Myocyte (in vitro differentiated cells): ENCODE results near the gene HIRA. TPM values are rescaled to one million over a fixed set of nuclear protein-coding genes. Genes with fewer than 3 reads are reported as not detected.

Experiments
- DNase-seq: peaks from one replicate; pipeline ENCODE4 v3.0.0-alpha.2; 2012; ENCODE audit warnings: low read depth
- total RNA-seq: library from RNA; depleted of rRNA; stranded (reverse); fragments of >200 nt; gene quantifications from 2 replicates; pipeline ENCODE4 v1.2.3, GENCODE V29; 2014

HIRA gene
- total RNA-seq, 1 donor from 2014 or later: 16.4 TPM

DNA sequence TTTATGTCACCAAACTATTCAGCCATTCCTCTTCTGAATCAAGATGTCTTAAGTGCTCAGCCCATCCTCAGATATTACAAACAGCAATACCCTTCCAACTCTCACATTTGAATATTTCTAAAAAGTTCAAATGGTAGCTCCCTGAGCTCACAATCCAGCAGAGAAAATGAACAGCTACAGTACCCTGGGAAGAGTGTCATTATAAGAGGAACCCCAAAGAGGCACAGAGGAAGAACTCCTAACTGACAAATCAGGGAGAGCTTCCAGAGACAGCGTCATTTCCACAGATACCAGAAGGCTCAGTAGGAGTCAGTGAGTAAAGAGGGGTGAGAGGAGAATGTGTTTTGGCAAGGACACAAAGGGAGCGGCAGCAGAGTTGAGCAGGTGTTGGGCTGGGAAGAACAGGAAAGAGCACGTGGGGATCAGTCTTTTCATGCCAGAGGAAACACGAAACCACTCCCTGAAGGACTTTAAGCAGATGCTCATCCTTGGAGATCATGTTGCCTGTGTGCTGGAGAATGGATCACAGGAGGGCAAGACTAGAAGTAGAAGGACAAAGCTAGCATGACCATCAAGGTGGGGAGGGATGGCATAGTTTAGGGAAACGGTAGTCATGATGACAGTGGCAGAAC, 144.3 kb downstream of the HIRA start:
- DNase-seq: peak; percentile 99

DNA sequence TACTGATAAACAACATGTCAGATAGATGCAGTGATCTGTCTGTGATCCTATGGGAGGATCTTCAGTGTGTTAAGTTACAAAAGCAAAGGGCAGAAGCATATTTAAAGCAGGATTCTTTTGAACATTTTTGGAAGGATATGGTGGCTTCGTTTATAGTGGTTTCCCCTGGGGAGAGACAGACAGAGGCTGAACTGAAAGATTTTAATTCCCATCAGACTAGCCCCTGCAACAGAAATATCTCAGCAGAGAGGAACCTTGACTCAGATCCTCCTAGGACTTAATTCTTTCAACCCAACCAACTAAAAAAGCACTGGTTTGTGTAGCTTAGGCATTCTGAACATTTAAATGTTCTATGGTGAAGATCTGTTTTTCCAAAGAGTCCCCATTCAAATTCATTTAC, 145.7 kb downstream of the HIRA start:
- DNase-seq: peak; percentile 12

Other genes starting within 250 kb of the HIRA start
- 33.7 and 46.2 TPM in 2 replicates for gene CLTCL1, start 140.0 kb downstream of the HIRA start, total RNA-seq
- gene MRPL40, start 812 bp upstream of the HIRA start, total RNA-seq: 38.7 and 45.2 TPM in 2 replicates
- gene C22orf39, start 16.0 kb upstream of the HIRA start, total RNA-seq: 47.4 and 55.7 TPM in 2 replicates
- gene UFD1, start 47.5 kb upstream of the HIRA start, total RNA-seq: 51.0 and 62.8 TPM in 2 replicates
- gene CDC45, start 48.2 kb upstream of the HIRA start, total RNA-seq: 1.1 and 4.5 TPM in 2 replicates
- gene CLDN5, start 92.7 kb upstream of the HIRA start, total RNA-seq: 7.0 and 11.0 TPM in 2 replicates